Pulmonary artery endothelial cell (primary cell): Measurements from ENCODE around the gene CFHR2. TPM values are rescaled to one million over a fixed set of nuclear protein-coding genes. Genes with fewer than 3 reads are reported as not detected.

Source experiments
- DNase-seq: peaks from one replicate; pipeline ENCODE4 v3.0.0-alpha.2; 2011; ENCODE audit warnings: low read depth, low spot score
- total RNA-seq: library from RNA; depleted of rRNA; stranded (reverse); fragments of >200 nt; gene quantifications from 2 replicates; pipeline ENCODE4 v1.2.3, GENCODE V29; 2014

Gene CFHR2
- total RNA-seq, 1 donor from 2014 or later: not detected

GRCh38 chr1:197001828-197002227 is 58.3 kb downstream of the CFHR2 start:
- no peak for DNase-seq

DNA sequence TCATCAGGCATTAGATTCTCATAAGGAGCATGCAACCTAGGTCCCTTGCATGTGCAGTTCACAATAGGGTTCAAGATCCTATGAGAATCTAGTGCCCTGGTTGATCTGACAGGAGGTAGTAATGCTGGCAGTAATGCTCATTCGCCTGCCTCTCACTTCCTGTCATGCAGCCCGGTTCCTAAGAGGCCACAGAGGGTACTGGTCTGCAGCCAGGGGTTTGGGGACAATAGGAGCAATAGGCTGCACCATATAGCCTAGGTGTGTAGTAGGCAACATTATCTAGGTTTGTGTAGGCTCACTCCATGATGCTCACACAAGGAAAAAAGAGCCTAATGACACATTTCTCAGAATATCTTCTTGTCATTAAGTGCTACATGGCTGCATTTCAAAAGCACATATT is 59.6 kb downstream of the CFHR2 start:
- DNase-seq: no peak

GRCh38 chr1:197008861-197009260 is 65.3 kb downstream of the CFHR2 start:
- DNase-seq: no peak

Other genes with a start within 250 kb of the CFHR2 start
- not detected in 2 replicates for gene CFHR3, start 168.9 kb upstream of the CFHR2 start, total RNA-seq
- gene CFHR1, start 124.0 kb upstream of the CFHR2 start, total RNA-seq: 0.07 TPM in 1 of 2 replicates, not detected in the other
- not detected in 2 replicates for gene CFHR4, start 55.7 kb upstream of the CFHR2 start, total RNA-seq
- gene CFHR5, start 33.8 kb downstream of the CFHR2 start, total RNA-seq: not detected in 2 replicates
- gene F13B, start 123.5 kb downstream of the CFHR2 start, total RNA-seq: not detected in 2 replicates
- 27.8 and 54.6 TPM in 2 replicates for gene ASPM, start 202.9 kb downstream of the CFHR2 start, total RNA-seq